ENCODE results near the gene ARSK. TPM values are rescaled to one million over a fixed set of nuclear protein-coding genes. Genes with fewer than 3 reads are reported as not detected.

Gene ARSK
- total and polyA plus RNA-seq, 2 donors (not counting 1 experiment from before 2014, with no cell fraction given): 3.7 to 5.1 TPM

DNA sequence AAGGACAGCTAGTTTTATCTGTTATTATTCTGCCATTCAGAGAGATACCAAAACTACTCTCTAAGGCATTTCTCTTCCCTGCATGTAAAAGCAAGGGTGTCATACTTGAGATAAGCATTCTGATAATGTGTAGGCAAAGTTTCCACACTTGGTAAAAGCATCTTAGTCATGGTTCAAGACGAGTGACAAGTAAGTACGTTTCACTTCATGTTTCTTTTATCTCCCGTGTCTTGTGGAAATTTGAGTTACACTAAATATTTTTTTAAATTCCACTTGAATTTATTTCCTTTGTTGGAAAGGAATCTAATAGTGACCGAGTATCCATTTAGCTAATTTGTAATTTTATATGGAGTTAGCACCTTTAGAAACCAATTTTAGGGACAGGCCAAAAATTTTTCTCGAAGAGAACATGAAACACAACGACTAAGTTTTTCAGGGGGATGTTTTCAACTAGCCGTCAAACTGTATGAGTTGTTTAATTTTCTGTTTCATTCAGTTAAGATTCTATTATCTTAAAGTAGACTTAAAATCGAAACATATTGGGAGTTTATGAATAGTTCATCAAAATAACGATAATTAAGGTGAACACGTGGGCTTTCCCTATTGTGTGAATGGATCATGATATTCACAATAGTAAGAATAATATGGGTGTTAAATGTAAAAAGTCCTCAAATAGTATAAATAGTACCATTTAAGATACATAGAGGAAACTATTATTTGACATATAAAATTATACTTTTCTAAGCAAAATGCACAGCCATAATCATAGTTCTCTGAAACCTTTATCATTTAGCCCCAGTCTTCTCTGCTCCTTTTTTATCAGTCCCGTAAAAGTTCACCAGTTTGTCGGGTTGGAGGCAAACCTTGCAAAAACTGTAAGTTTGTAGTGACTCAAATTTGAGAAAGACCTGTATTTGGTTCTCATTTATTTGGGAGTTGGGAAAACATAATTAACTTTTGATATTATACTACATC lies 93.3 kb downstream of the ARSK start:
- no peaks in the 10 kb centered on the region for H3K9me3 Mint-ChIP-seq (ENCODE audit: insufficient read depth)
- Histone ChIP-seq H3K79me2 (ENCODE audit: control insufficient read depth, insufficient read depth, low read length) (no peaks in the 10 kb centered on the region), H3K27ac (ENCODE audit: low read length in 2 of 2) (no peak overlapping the region), H3K9me3 (ENCODE audit: control extremely low read depth in 1 of 3, control insufficient read depth in 2 of 3, insufficient read depth in 1 of 3, low read length in 2 of 3) (peaks cover 0 to 6% (median 0%) of the 10 kb centered on the region in 3 donors), H3K4me3 (ENCODE audit: control extremely low read depth in 1 of 5, extremely low read depth in 1 of 5, insufficient read depth in 1 of 5, low read depth in 2 of 5, low read length in 4 of 5) (no peak overlapping the region), H3K4me1 (ENCODE audit: control insufficient read depth in 2 of 2, insufficient read depth in 2 of 2, low read length in 2 of 2) (peaks cover 14 to 20% of the 10 kb centered on the region in 2 donors), H3K27me3 (replicated peaks in 1 of 4; ENCODE audit: control extremely low read depth in 1 of 4, control insufficient read depth in 3 of 4, insufficient read depth in 4 of 4, low read length in 3 of 4) (no peaks in the 10 kb centered on the region), H4K20me1 (ENCODE audit: control insufficient read depth, insufficient read depth, low read length, poor library complexity, severe bottlenecking) (no peaks in the 10 kb centered on the region), H3K36me3 (replicated peaks in 1 of 2; ENCODE audit: control extremely low read depth in 1 of 2, control insufficient read depth in 1 of 2, extremely low read depth in 1 of 2, insufficient read depth in 2 of 2, low read length in 1 of 2) (peaks cover 0 to 3% of the 10 kb centered on the region in 2 experiments), H3K9ac (ENCODE audit: low read length) (no peak overlapping the region), H3K4me2 (replicated peaks; ENCODE audit: low read depth, low read length, poor library complexity, severe bottlenecking) (peak overlapping the region; percentile 74), H2AFZ (ENCODE audit: insufficient read depth, low read depth, low read length, poor library complexity, severe bottlenecking) (peak overlapping the region; percentile 87)
- no peak overlapping the region for H3K27ac Mint-ChIP-seq
- H3K27me3 Mint-ChIP-seq: no peaks in the 10 kb centered on the region
- ATAC-seq (ENCODE audit: low read depth): no peak
- peak overlapping the region; percentile 7 for H3K4me3 Mint-ChIP-seq
- CTCF ChIA-PET: interaction anchor here (1.2 to 7.7 kb wide), 5 partner anchors 11 to 1349 kb away, joined by 3 to 127 read pairs (median 5); no protein-coding TSS in a partner anchor
- H3K4me1 Mint-ChIP-seq: peaks cover 18% of the 10 kb centered on the region
- POLR2A ChIA-PET: interaction anchor here (0.6 to 1.6 kb wide), 2 partner anchors 133 to 158 kb away, joined by 4 read pairs; no protein-coding TSS in a partner anchor
- no peak for DNase-seq
- WGBS (ENCODE audit: insufficient coverage): no CpG with 5 or more reads among the region's 12 CpGs
- TF ChIP-seq EZH2 (IDR thresholded peaks at IDR 0.05; ENCODE audit: borderline replicate concordance, insufficient read depth, low read depth, low read length, poor library complexity, severe bottlenecking): no peak
- TF ChIP-seq CTCF (IDR thresholded peaks at IDR 0.05): no peak
- intact Hi-C loops (cut with micrococcal nuclease): loop anchor here (2.0 to 10.0 kb wide), 3 partner anchors 83 to 1537 kb away; partner anchors contain the start of genes CAST, RHOBTB3 and RIOK2

- ATAC-seq (ENCODE audit: low read depth): no peak
- no peak overlapping the region for H3K9ac ChIP-seq (ENCODE audit: low read length)
- H3K27ac ChIP-seq (ENCODE audit: low read length in 2 of 2): no peak overlapping the region
- no peak overlapping the region for H3K4me3 Mint-ChIP-seq
- peaks cover 16% of the 10 kb centered on the region for H3K4me1 Mint-ChIP-seq
- DNase-seq: no peak
- peaks cover 0 to 6% of the 10 kb centered on the region in 2 experiments for H3K36me3 ChIP-seq (replicated peaks in 1 of 2; ENCODE audit: control extremely low read depth in 1 of 2, control insufficient read depth in 1 of 2, extremely low read depth in 1 of 2, insufficient read depth in 2 of 2, low read length in 1 of 2)
- no peaks in the 10 kb centered on the region for H3K27me3 Mint-ChIP-seq
- intact Hi-C loops (cut with micrococcal nuclease): loop anchor here (10.0 kb wide), 1 partner anchor 1536 kb away; the partner anchor contains the start of gene RIOK2
- no peak overlapping the region for H3K4me3 ChIP-seq (ENCODE audit: control extremely low read depth in 1 of 5, extremely low read depth in 1 of 5, insufficient read depth in 1 of 5, low read depth in 2 of 5, low read length in 4 of 5)
- peaks cover 10 to 17% of the 10 kb centered on the region in 2 donors for H3K4me1 ChIP-seq (ENCODE audit: control insufficient read depth in 2 of 2, insufficient read depth in 2 of 2, low read length in 2 of 2)
- no peaks in the 10 kb centered on the region for H3K9me3 Mint-ChIP-seq (ENCODE audit: insufficient read depth)
- no peaks in the 10 kb centered on the region for H4K20me1 ChIP-seq (ENCODE audit: control insufficient read depth, insufficient read depth, low read length, poor library complexity, severe bottlenecking)
- ChIA-PET POLR2A (no interaction called here), CTCF (no interaction called here)
- no peak overlapping the region for H3K4me2 ChIP-seq (replicated peaks; ENCODE audit: low read depth, low read length, poor library complexity, severe bottlenecking)
- H2AFZ ChIP-seq (ENCODE audit: insufficient read depth, low read depth, low read length, poor library complexity, severe bottlenecking): no peak overlapping the region
- no peak for TF ChIP-seq EZH2 (IDR thresholded peaks at IDR 0.05; ENCODE audit: borderline replicate concordance, insufficient read depth, low read depth, low read length, poor library complexity, severe bottlenecking)
- no peak for TF ChIP-seq CTCF (IDR thresholded peaks at IDR 0.05)
- H3K79me2 ChIP-seq (ENCODE audit: control insufficient read depth, insufficient read depth, low read length): no peaks in the 10 kb centered on the region
- H3K27ac Mint-ChIP-seq: no peak overlapping the region
- no peaks in the 10 kb centered on the region for H3K27me3 ChIP-seq (replicated peaks in 1 of 4; ENCODE audit: control extremely low read depth in 1 of 4, control insufficient read depth in 3 of 4, insufficient read depth in 4 of 4, low read length in 3 of 4)
- H3K9me3 ChIP-seq (ENCODE audit: control extremely low read depth in 1 of 3, control insufficient read depth in 2 of 3, insufficient read depth in 1 of 3, low read length in 2 of 3): peaks cover 0 to 6% (median 0%) of the 10 kb centered on the region in 3 donors
Measured at GRCh38 chr5:95649274-95649673, 94.4 kb downstream of the ARSK start.

Measured in B cell (primary cell).